Measurements from ENCODE around the gene TMEM212.
"Not testable (repeated sequence)": the region's sequence is repeated elsewhere in the genome, so short reads cannot be mapped to it uniquely, and the experiment has no call there.

The TMEM212 gene

GRCh38 chr3:171813278-171813896 lies 29.8 kb upstream of the TMEM212 start:
- DNase-seq (ENCODE audit: low spot score) = no peak

GRCh38 chr3:171813897-171814460 lies 29.2 kb upstream of the TMEM212 start:
- no peak for DNase-seq (ENCODE audit: low spot score)

GRCh38 chr3:171814662-171815061 lies 28.5 kb upstream of the TMEM212 start:
- DNase-seq (ENCODE audit: low spot score) = not testable (repeated sequence)

GRCh38 chr3:171815973-171816595 lies 27.1 kb upstream of the TMEM212 start:
- DNase-seq (ENCODE audit: low spot score) = no peak

- no peak for DNase-seq (ENCODE audit: low spot score)
Observed at GRCh38 chr3:171817074-171817800, 25.9 kb upstream of the TMEM212 start.

- DNase-seq (ENCODE audit: low spot score) = no peak
Observed at GRCh38 chr3:171821044-171821443, 22.1 kb upstream of the TMEM212 start.

GRCh38 chr3:171821778-171822358 lies 21.3 kb upstream of the TMEM212 start:
- no peak for DNase-seq (ENCODE audit: low spot score)

GRCh38 chr3:171822431-171823106 lies 20.6 kb upstream of the TMEM212 start:
- DNase-seq (ENCODE audit: low spot score) = no peak

- DNase-seq (ENCODE audit: low spot score) = peak; percentile 65
Observed at GRCh38 chr3:171824116-171824515, 19.0 kb upstream of the TMEM212 start.

GRCh38 chr3:171824824-171825221 lies 18.3 kb upstream of the TMEM212 start:
- DNase-seq (ENCODE audit: low spot score) = peak; percentile 52

- DNase-seq (ENCODE audit: low spot score) = no peak
Observed at GRCh38 chr3:171825222-171825828, 17.8 kb upstream of the TMEM212 start.

GRCh38 chr3:171827385-171827784 lies 15.8 kb upstream of the TMEM212 start:
- DNase-seq (ENCODE audit: low spot score) = no peak

- DNase-seq (ENCODE audit: low spot score) = no peak
Observed at GRCh38 chr3:171827836-171828458, 15.2 kb upstream of the TMEM212 start.

- DNase-seq (ENCODE audit: low spot score) = no peak
Observed at GRCh38 chr3:171828902-171829770, 14.0 kb upstream of the TMEM212 start.

- DNase-seq (ENCODE audit: low spot score) = peak; percentile 80
Observed at GRCh38 chr3:171829841-171830517, 13.2 kb upstream of the TMEM212 start.

- no peak for DNase-seq (ENCODE audit: low spot score)
Observed at GRCh38 chr3:171830518-171830875, 12.7 kb upstream of the TMEM212 start.

- DNase-seq (ENCODE audit: low spot score) = no peak
Observed at GRCh38 chr3:171831936-171832335, 11.2 kb upstream of the TMEM212 start.

- DNase-seq (ENCODE audit: low spot score) = no peak
Observed at GRCh38 chr3:171832989-171833388, 10.2 kb upstream of the TMEM212 start.

- peak; percentile 45 for DNase-seq (ENCODE audit: low spot score)
Observed at GRCh38 chr3:171833789-171834460, 9.2 kb upstream of the TMEM212 start.
